ENCODE data around the gene NBL1. TPM values are rescaled to one million over a fixed set of nuclear protein-coding genes. Genes with fewer than 3 reads are reported as not detected.

The NBL1 gene
- total RNA-seq, 3 donors from 2014 or later = 33.4 to 111 (median 98.6) TPM

DNA sequence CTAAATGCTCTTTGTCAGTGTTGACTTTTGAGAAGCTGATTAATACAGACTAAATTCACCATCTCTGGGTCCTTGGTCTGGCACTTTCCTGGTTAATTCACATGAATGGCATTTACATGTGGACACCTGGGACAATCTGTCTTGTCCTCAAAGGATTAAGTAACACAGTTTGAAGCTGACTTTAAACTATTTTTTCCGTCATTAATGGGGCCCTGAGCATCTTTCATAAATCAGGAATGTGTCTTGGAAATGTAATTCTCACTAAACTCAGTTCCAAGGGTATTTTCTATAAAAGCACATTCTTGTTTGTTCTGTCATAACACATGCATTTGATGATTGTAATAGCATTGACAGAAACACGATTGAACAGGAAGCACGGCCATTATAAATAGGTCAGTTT, 26.7 kb upstream of the NBL1 start:
- Histone ChIP-seq H3K27ac (no peak overlapping the region), H3K4me3 (no peak overlapping the region), H3K27me3 (no peaks in the 10 kb centered on the region), H3K9me3 (no peaks in the 10 kb centered on the region), H3K36me3 (no peaks in the 10 kb centered on the region), H3K4me1 (no peaks in the 10 kb centered on the region)
- no peak for DNase-seq (ENCODE audit: low spot score in 2 of 2)
- TF ChIP-seq, protein P1, sequence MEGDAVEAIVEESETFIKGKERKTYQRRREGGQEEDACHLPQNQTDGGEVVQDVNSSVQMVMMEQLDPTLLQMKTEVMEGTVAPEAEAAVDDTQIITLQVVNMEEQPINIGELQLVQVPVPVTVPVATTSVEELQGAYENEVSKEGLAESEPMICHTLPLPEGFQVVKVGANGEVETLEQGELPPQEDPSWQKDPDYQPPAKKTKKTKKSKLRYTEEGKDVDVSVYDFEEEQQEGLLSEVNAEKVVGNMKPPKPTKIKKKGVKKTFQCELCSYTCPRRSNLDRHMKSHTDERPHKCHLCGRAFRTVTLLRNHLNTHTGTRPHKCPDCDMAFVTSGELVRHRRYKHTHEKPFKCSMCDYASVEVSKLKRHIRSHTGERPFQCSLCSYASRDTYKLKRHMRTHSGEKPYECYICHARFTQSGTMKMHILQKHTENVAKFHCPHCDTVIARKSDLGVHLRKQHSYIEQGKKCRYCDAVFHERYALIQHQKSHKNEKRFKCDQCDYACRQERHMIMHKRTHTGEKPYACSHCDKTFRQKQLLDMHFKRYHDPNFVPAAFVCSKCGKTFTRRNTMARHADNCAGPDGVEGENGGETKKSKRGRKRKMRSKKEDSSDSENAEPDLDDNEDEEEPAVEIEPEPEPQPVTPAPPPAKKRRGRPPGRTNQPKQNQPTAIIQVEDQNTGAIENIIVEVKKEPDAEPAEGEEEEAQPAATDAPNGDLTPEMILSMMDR (IDR thresholded peaks at IDR 0.05) = no peak
- TF ChIP-seq POLR2A (IDR thresholded peaks at IDR 0.05) = no peak
- TF ChIP-seq POLR2AphosphoS5 (IDR thresholded peaks at IDR 0.05) = no peak
- intact Hi-C loops (cut with DNase I; ENCODE audit: low total_unique reads) = no loop called here

- H3K4me1 ChIP-seq = no peaks in the 10 kb centered on the region
- no peaks in the 10 kb centered on the region for H3K9me3 ChIP-seq
- no peaks in the 10 kb centered on the region for H3K27me3 ChIP-seq
- H3K27ac ChIP-seq = no peak overlapping the region
- no peaks in the 10 kb centered on the region for H3K36me3 ChIP-seq
- DNase-seq (ENCODE audit: low spot score in 2 of 2) = no peak
- intact Hi-C loops (cut with DNase I; ENCODE audit: low total_unique reads) = no loop called here
- no peak overlapping the region for H3K4me3 ChIP-seq
- TF ChIP-seq, protein P1 (IDR thresholded peaks at IDR 0.05) = no peak
- TF ChIP-seq POLR2AphosphoS5 (IDR thresholded peaks at IDR 0.05) = no peak
- no peak for TF ChIP-seq POLR2A (IDR thresholded peaks at IDR 0.05)
Observed at GRCh38 chr1:19618428-19618827, 25.7 kb upstream of the NBL1 start.

DNA sequence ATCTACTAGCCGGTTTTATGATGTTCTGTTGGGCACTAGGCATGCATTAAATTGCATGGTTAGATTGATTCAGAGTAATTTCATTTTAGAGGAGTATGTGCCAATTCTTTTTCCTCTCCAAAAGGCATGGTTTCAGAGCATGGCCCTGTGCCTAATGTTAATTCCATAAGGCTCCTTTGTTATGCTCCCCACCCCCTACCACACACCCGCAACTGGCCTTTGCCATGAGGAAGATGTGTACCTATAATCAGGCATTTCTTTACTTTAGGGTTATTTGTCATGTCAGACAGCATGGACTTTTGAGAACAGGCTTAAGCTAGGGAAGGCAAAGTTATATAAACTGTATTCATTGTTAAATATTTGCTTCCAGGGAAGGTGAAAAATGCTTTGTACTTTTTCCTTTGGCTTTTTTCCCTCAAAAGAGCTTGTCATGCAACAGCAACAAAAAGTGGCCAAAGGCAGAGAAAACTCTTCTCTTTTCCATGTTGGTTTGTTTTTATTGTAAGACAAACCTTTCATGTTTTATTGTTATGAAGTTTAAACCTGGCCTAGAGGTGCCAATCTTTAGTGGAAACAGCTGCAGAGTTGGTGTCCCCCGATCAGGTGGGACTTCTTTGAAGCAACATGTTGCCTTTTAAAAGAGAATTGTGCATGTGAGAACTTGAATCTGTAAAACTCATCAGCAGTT, 24.3 kb upstream of the NBL1 start:
- Histone ChIP-seq H3K27ac (peak overlapping the region; percentile 2 to 19), H3K27me3 (no peaks in the 10 kb centered on the region), H3K36me3 (no peaks in the 10 kb centered on the region), H3K4me1 (no peaks in the 10 kb centered on the region), H3K9me3 (no peaks in the 10 kb centered on the region), H3K4me3 (no peak overlapping the region)
- no peak for DNase-seq (ENCODE audit: low spot score in 2 of 2)
- TF ChIP-seq POLR2A (IDR thresholded peaks at IDR 0.05) = no peak
- no peak for TF ChIP-seq POLR2AphosphoS5 (IDR thresholded peaks at IDR 0.05)
- TF ChIP-seq, protein P1 (IDR thresholded peaks at IDR 0.05) = no peak
- intact Hi-C loops (cut with DNase I; ENCODE audit: low total_unique reads) = no loop called here

DNA sequence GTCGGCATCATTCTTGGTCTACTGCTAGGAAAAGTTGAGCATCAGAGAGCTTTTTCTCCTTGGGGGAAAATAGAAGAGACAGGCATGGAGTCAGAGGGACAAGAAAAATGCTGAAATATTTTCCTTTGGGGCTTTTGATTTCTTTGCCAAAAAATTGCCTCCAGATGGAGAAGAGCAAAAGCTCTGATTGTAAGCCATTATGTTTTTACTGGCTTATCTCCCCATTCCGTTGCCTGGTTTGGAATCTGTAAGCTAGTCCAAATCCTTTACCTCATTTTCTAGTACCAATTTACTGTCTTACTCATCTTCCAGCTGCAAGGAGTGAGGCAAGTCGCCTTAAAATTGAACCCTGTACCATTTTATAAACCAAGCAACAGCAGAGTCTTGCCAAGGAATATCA, 23.3 kb upstream of the NBL1 start:
- Histone ChIP-seq H3K27me3 (no peaks in the 10 kb centered on the region), H3K9me3 (no peaks in the 10 kb centered on the region), H3K36me3 (no peaks in the 10 kb centered on the region), H3K27ac (peak overlapping the region; percentile 9 to 33), H3K4me3 (no peak overlapping the region), H3K4me1 (no peaks in the 10 kb centered on the region)
- no peak for TF ChIP-seq POLR2A (IDR thresholded peaks at IDR 0.05)
- no peak for DNase-seq (ENCODE audit: low spot score in 2 of 2)
- intact Hi-C loops (cut with DNase I; ENCODE audit: low total_unique reads) = no loop called here

GRCh38 chr1:19621274-19621950, 22.7 kb upstream of the NBL1 start:
- no peaks in the 10 kb centered on the region for H3K27me3 ChIP-seq
- no peaks in the 10 kb centered on the region for H3K9me3 ChIP-seq
- intact Hi-C loops (cut with DNase I; ENCODE audit: low total_unique reads) = no loop called here
- H3K4me3 ChIP-seq = no peak overlapping the region
- peak overlapping the region; percentile 9 to 33 for H3K27ac ChIP-seq
- H3K36me3 ChIP-seq = no peaks in the 10 kb centered on the region
- TF ChIP-seq, protein P1 (IDR thresholded peaks at IDR 0.05) = no peak
- TF ChIP-seq POLR2AphosphoS5 (IDR thresholded peaks at IDR 0.05) (no peak), POLR2A (IDR thresholded peaks at IDR 0.05) (no peak)
- no peaks in the 10 kb centered on the region for H3K4me1 ChIP-seq
- DNase-seq (ENCODE audit: low spot score in 2 of 2) = no peak
